KBM-7 (cell line): ENCODE data around the gene CYSLTR2.

ENCODE experiments used
- DNase-seq: peaks from one replicate; pipeline ENCODE4 v3.0.0-alpha.2; 2015
- in situ Hi-C: fragments of 300-500 bp; cut with MboI; formaldehyde crosslinking; loops from 2 replicates; pipeline ENCODE4 v1.14.3; 2020; ENCODE audit warnings: low sequenced_read_pairs, low pct_unique_long_range_greater_than_20kb, mixed read lengths

The CYSLTR2 gene

DNA sequence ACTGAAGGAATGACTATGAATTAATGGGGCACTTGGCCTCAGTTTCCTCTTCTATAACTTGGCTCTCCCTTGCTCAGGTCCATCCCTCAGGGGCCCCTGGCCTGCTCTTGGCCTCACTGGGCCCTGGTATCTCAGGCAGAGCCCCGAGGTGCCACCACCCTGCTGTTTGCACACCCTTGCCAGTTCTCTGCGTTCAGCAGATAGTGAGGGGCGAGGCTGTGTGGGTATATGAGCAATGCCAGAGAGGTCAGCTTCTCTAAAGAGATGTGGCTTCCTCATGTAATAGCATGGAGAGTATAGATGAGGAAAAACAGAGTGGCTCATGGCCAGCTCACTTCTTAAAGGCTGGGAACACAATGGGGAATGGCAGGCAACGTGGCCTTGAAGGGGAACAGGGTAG lies 76.1 kb downstream of the CYSLTR2 start:
- DNase-seq, result no peak

GRCh38 chr13:48731001-48731658 lies 77.4 kb downstream of the CYSLTR2 start:
- DNase-seq, result peak; percentile 45
- in situ Hi-C loops, result no loop called here

More for the DNA sequence above, 76.1 kb downstream of the CYSLTR2 start:
- in situ Hi-C loops, result no loop called here

DNA sequence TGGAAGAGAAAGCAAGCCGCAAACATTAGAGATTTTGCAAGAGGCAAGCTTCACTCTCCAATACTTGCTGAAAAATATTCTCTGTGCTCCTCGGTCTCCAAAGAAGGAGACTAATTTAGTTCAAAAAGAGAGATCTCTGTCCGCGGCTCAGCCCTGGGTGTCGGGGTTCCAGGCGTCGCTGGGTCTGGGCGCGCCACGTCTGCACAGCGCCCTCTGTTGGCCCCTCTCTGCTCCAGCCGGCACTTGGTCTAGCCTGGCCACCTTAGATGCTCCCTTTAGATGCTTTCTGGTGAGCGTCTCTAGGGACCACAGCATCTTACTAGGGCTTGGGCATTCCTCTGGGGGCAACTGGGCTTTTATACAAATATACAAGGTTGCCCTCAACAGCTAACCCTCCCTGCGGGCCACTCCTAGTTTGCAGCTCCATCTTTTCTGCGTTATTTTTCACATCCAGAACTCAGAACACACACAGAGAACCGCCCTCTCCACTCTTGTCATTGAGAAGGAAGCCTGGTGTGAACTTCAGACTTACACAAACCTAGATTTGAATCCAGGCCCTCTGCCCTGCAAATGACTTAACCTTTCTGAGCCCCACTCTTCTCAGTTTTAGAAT lies 78.3 kb downstream of the CYSLTR2 start:
- in situ Hi-C loops, result no loop called here
- DNase-seq, result peak; percentile 80

DNA sequence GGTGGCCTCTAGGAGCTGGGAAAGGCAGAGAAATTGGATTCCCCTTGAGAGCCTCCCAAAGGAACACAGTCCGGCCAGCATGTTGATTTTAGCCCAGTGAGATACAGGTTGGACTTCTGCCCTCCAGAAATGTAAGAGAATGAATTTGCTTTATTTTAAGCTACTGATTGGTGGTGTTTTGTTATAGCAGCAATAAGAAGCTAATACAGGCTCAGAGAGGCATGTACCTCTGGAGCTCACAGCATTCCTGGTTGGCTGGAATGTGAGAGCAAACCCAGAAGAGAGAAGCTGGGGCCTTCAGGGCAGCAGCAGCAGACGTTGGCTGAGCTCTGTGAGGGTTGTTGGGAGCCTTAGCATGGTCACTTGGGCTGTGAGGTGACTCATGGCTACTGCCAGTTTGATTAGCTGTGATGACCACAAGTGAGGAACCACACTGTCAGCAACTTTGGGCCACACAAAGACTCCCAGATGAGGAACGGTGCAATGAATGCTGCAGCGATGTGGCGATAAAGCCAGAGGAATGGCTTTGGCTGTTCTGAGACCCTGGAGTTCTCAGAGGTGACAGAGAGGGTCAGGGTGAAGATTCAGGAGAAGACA lies 80.1 kb downstream of the CYSLTR2 start:
- DNase-seq, result no peak
- in situ Hi-C loops, result no loop called here

- in situ Hi-C loops, result no loop called here
- no peak for DNase-seq
These were observed 81.8 kb downstream of the CYSLTR2 start for GRCh38 chr13:48735571-48735970.

DNA sequence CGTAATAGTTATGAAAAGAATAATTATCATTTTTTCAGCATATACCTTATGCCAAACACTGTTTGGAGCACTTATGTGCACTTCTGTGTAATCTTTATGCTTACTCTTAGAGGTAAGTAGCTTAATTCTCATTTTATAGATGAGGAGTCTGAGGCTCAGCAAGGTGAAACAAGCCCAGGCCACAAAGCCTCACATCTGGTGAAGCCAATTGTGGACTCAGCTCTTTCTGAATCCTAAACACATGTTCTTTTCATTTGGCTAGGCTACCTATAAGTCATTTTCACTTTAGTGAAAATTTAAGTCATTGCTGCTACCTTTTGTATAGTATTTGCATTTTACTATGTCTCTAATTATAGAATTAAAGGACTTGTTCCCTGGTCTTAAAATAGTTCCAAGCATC lies 84.0 kb downstream of the CYSLTR2 start:
- no peak for DNase-seq
- in situ Hi-C loops, result no loop called here

DNA sequence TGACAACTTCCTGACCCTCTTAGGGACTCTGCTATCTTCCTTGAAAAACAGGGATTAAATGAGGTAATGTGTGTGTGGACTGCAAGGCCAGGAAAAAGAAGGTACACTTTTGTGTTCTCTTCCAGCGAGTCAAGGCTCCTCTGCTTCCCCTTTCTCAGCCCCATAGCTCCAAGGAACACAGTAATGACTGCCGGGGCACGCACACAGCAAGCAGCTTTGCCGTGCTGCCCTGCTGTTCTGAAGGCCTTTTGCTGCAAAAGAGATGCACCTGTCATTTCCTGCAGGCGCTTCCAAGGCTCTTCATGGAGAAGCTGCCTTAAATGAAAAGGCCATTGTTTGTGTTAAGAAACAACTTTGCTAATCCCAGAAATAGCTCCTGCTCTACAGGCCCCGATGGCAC lies 84.6 kb downstream of the CYSLTR2 start:
- in situ Hi-C loops, result no loop called here
- peak; percentile 62 for DNase-seq

- peak; percentile 34 for DNase-seq
- in situ Hi-C loops, result no loop called here
These were observed 85.7 kb downstream of the CYSLTR2 start for GRCh38 chr13:48739386-48739964.

- in situ Hi-C loops, result no loop called here
- DNase-seq, result no peak
These were observed 87.6 kb downstream of the CYSLTR2 start for GRCh38 chr13:48741377-48741776.

DNA sequence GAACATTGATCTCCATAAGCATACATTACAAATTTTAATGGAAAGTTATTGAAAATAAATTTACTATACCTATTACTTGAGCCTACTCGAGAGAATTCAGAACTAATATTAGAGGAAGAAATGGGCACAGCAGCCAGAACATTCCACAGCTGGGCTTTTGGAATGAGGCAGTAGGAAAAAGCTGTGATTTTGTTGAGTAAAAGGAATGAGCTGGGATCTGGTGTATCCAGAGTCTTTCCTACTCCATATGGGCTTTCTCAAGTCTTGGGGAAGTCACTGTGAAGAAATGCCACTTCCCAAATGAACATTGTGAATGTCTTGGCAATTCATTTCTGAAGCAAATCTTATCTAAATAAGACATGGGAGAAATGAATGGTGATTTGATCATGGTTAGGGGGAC lies 93.1 kb downstream of the CYSLTR2 start:
- no peak for DNase-seq
- in situ Hi-C loops, result no loop called here

DNA sequence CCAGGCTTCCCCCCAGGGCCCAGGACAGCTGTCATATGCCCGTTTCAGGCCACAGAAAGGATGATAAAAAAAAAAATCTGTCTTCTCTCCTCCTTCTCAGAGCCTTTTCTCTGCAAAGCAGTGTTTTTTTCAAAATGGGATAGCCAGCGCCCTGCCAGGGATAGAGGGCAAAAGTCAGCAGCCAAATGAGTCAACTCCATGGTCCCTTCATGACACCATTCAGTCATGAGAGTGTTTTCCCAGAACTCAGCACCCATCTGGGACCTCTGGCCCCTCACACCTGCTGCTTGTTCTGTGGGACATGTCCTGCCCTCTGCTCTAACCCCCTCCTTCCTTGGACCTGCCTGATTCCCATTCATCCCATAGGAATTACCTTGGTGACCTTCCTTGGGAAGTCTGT lies 95.0 kb downstream of the CYSLTR2 start:
- in situ Hi-C loops, result no loop called here
- no peak for DNase-seq

GRCh38 chr13:48749144-48749543 lies 95.4 kb downstream of the CYSLTR2 start:
- DNase-seq, result no peak
- in situ Hi-C loops, result no loop called here

DNA sequence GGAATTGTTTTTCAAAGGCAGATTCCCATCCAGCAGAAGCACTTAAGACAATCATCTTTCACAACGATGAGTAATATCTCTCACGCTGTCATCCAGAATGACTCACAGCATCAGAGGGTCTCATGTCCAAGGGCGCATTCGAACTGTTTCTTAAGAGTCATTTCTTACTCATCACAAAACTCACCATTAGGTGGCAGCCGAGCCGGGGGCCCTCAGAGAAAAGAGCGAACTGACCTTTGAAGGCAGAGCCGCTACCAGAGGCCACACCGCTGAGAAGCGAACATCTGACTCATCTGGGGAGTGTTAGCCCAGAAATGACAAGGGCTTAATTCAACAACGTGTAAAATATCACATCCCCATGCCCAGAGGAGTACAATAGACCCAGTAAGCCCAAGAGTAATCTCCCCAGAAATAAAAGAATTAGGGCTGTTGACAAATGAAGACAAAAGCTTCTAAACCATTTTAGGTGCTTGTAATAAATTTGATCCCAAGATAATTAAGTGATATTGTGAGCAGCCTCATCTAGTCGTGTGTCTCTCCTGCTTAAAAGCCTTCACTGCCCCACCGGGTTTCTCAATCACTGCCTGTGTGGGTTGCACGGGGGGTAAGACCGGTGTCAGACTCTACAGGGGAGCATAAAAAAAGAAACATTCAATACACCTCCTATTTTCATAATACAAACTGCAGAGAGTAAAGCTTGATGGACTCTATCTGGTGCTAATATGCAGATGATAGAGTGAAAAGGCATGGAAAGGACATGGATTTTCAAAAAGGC lies 96.2 kb downstream of the CYSLTR2 start:
- in situ Hi-C loops, result loop anchor here (10.0 kb wide), 1 partner anchor 155 kb away; no protein-coding TSS in a partner anchor
- no peak for DNase-seq

GRCh38 chr13:48750588-48751383 lies 97.1 kb downstream of the CYSLTR2 start:
- no peak for DNase-seq
- in situ Hi-C loops, result loop anchor here (10.0 kb wide), 1 partner anchor 156 kb away; no protein-coding TSS in a partner anchor

DNA sequence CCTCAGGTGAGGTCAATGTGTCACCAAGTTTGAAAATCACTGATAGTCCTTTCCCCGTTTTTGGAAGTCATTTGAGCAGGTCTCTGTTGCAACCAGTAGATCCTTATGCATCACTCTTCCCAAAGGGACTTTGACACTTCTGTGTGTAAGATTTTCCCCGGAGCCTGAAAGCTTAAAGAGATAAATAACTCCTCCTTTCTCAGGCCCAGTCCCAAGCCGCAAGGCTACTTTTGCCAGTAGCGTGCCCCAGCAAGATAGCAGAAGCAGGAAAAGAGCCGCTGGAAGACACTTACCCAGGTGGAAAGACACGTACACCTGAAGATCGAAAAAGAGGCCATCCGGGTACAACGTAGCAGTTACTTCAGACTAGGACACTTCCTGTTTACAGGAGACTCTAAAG lies 106.9 kb downstream of the CYSLTR2 start:
- no peak for DNase-seq
- in situ Hi-C loops, result no loop called here
